WTC11 (cell line): ENCODE data around the gene LGR6. TPM values are rescaled to one million over a fixed set of nuclear protein-coding genes. Genes with fewer than 3 reads are reported as not detected.

Experiments used
- ATAC-seq: fragments of 200-7000 bp; cut with Tn5 transposase; 2 replicates; pipeline ENCODE4 v1.10.0; 2021; ENCODE audit warnings: mild to moderate bottlenecking, moderate library complexity
- CTCF ChIA-PET: fragments of 300-600 bp; sonication (Branson Sonifier 250); formaldehyde crosslinking; loops from one replicate; lab custom pipeline; 2021; ENCODE audit warnings: antibody characterized with exemption; lab: Charles Lee
- POLR2A ChIA-PET: fragments of 350-600 bp; sonication (Branson Sonifier 250); formaldehyde crosslinking; loops from one replicate; lab custom pipeline; 2021; ENCODE audit warnings: antibody characterized with exemption; lab: Charles Lee
- DNase-seq: peaks from one replicate; pipeline ENCODE4 v3.0.0; 2021; ENCODE audit warnings: low spot score
- H3K27ac Mint-ChIP-seq: 2 replicates; pipeline ENCODE4 v1.8.0; 2021; ENCODE audit warnings: mixed read lengths
- H3K27me3 Mint-ChIP-seq: 2 replicates; pipeline ENCODE4 v1.8.0; 2021; ENCODE audit warnings: low read depth, mild to moderate bottlenecking, moderate library complexity, mixed read lengths
- H3K36me3 Mint-ChIP-seq: 2 replicates; pipeline ENCODE4 v1.8.0; 2021; ENCODE audit warnings: mixed read lengths
- H3K4me1 Mint-ChIP-seq: 2 replicates; pipeline ENCODE4 v1.8.0; 2022; ENCODE audit warnings: mixed read lengths
- H3K4me3 Mint-ChIP-seq: 2 replicates; pipeline ENCODE4 v1.8.0; 2021; ENCODE audit warnings: mild to moderate bottlenecking, moderate library complexity, mixed read lengths
- H3K9me3 Mint-ChIP-seq: 2 replicates; pipeline ENCODE4 v1.8.0; 2021; ENCODE audit warnings: mixed read lengths
- ATF2 ChIP-seq: sonication (generic); formaldehyde crosslinking; IDR thresholded peaks from 2 replicates; pipeline ENCODE4 v1.8.1; 2022; ENCODE audit warnings: low read depth, missing genetic modification reagents, borderline replicate concordance
- GRHL2 ChIP-seq: fragments of 250-450 bp; sonication (Bioruptor Pico); IDR thresholded peaks from 2 replicates; pipeline ENCODE4 v1.8.0; 2022; ENCODE audit warnings: mild to moderate bottlenecking, moderate library complexity; ENCODE audit not compliant: insufficient replicate concordance, severe bottlenecking
- HMGA2 ChIP-seq: fragments of 250-450 bp; sonication (Bioruptor Pico); IDR thresholded peaks from 2 replicates; pipeline ENCODE4 v1.4.0; 2021; ENCODE audit warnings: mild to moderate bottlenecking, moderate library complexity
- HMGXB4 ChIP-seq: sonication (generic); formaldehyde crosslinking; IDR thresholded peaks from 2 replicates; pipeline ENCODE4 v1.8.1; 2023; ENCODE audit warnings: mild to moderate bottlenecking, moderate library complexity, missing genetic modification reagents
- IRF2 ChIP-seq: sonication (generic); formaldehyde crosslinking; IDR thresholded peaks from 2 replicates; pipeline ENCODE4 v1.8.0; 2022; ENCODE audit warnings: low read depth, missing genetic modification reagents, borderline replicate concordance
- NFATC4 ChIP-seq: fragments of 250-450 bp; sonication (Bioruptor Pico); IDR thresholded peaks from 2 replicates; pipeline ENCODE4 v1.9.0; 2021; ENCODE audit warnings: mild to moderate bottlenecking
- SOX15 ChIP-seq: fragments of 250-450 bp; sonication (Bioruptor Pico); IDR thresholded peaks from 2 replicates; pipeline ENCODE4 v1.9.0; 2021; ENCODE audit warnings: mild to moderate bottlenecking
- SP1 ChIP-seq: sonication (generic); formaldehyde crosslinking; conservative IDR thresholded peaks from 2 replicates; pipeline ENCODE4 v1.8.1; 2022; ENCODE audit warnings: missing genetic modification reagents
- STAT6 ChIP-seq: sonication (generic); formaldehyde crosslinking; conservative IDR thresholded peaks from 2 replicates; pipeline ENCODE4 v1.8.1; 2023; ENCODE audit warnings: mild to moderate bottlenecking, low read depth, missing genetic modification reagents, moderate library complexity
- TEAD4 ChIP-seq: sonication (generic); formaldehyde crosslinking; IDR thresholded peaks from 2 replicates; pipeline ENCODE4 v1.8.0; 2022; ENCODE audit warnings: mild to moderate bottlenecking, missing genetic modification reagents
- TP53 ChIP-seq: sonication (generic); formaldehyde crosslinking; IDR thresholded peaks from 2 replicates; pipeline ENCODE4 v1.8.1; 2023; ENCODE audit warnings: mild to moderate bottlenecking, missing genetic modification reagents
- ZBTB21 ChIP-seq: sonication (generic); formaldehyde crosslinking; IDR thresholded peaks from 2 replicates; pipeline ENCODE4 v1.8.1; 2023; ENCODE audit warnings: mild to moderate bottlenecking, missing genetic modification reagents, borderline replicate concordance
- ZBTB43 ChIP-seq: sonication (generic); formaldehyde crosslinking; IDR thresholded peaks from 2 replicates; pipeline ENCODE4 v1.8.1; 2023; ENCODE audit warnings: mild to moderate bottlenecking, missing genetic modification reagents
- ZNF219 ChIP-seq: sonication (generic); formaldehyde crosslinking; IDR thresholded peaks from 2 replicates; pipeline ENCODE4 v1.8.0; 2023; ENCODE audit warnings: missing genetic modification reagents, mild to moderate bottlenecking, borderline replicate concordance
- ZNF281 ChIP-seq: sonication (generic); formaldehyde crosslinking; IDR thresholded peaks from 2 replicates; pipeline ENCODE4 v1.8.0; 2023; ENCODE audit warnings: mild to moderate bottlenecking, missing genetic modification reagents
- ZNF317 ChIP-seq: sonication (generic); formaldehyde crosslinking; IDR thresholded peaks from 2 replicates; pipeline ENCODE4 v1.8.1; 2023; ENCODE audit warnings: low read depth, mild to moderate bottlenecking, moderate library complexity, missing genetic modification reagents, borderline replicate concordance
- ZNF512 ChIP-seq: sonication (generic); formaldehyde crosslinking; IDR thresholded peaks from 2 replicates; pipeline ENCODE4 v1.8.1; 2022; ENCODE audit warnings: missing genetic modification reagents, borderline replicate concordance
- total RNA-seq: library from RNA; stranded (reverse); gene quantifications from 3 replicates; pipeline ENCODE4 v1.2.3, GENCODE V29; 2021

LGR6 gene
- total RNA-seq, 1 experiment from 2014 or later, result 1.1 TPM

- Mint-ChIP-seq H3K27me3 (peaks cover 7% of the 10 kb centered on the region), H3K4me3 (no peak overlapping the region), H3K27ac (no peak overlapping the region), H3K9me3 (no peaks in the 10 kb centered on the region), H3K4me1 (peaks cover 9% of the 10 kb centered on the region), H3K36me3 (no peaks in the 10 kb centered on the region)
- no peak for DNase-seq
- ChIA-PET POLR2A (no interaction called here), CTCF (interaction anchor here (1.1 kb wide), 1 partner anchor 13 kb away, joined by 3 read pairs; no protein-coding TSS in a partner anchor)
- TF ChIP-seq ZNF219, result no peak
- TF ChIP-seq, all 79 proteins: peak for 0
- ATAC-seq, result no peak
Observed at GRCh38 chr1:202148391-202148790, 45.2 kb upstream of the LGR6 start.

- Mint-ChIP-seq H3K9me3 (no peaks in the 10 kb centered on the region), H3K27me3 (peaks cover 7% of the 10 kb centered on the region), H3K4me1 (peaks cover 13% of the 10 kb centered on the region), H3K36me3 (no peaks in the 10 kb centered on the region), H3K4me3 (no peak overlapping the region), H3K27ac (no peak overlapping the region)
- CTCF ChIA-PET, result no interaction called here
- ATAC-seq (no peak), DNase-seq (no peak)
- TF ChIP-seq ZBTB21 (CRISPR knock-in tag), result no peak
- POLR2A ChIA-PET, result no interaction called here
Observed at GRCh38 chr1:202149566-202149965, 44.0 kb upstream of the LGR6 start.

- Mint-ChIP-seq H3K4me1 (peaks cover 14% of the 10 kb centered on the region), H3K9me3 (no peaks in the 10 kb centered on the region), H3K27me3 (peaks cover 6% of the 10 kb centered on the region), H3K36me3 (no peaks in the 10 kb centered on the region), H3K4me3 (no peak overlapping the region), H3K27ac (no peak overlapping the region)
- DNase-seq, result no peak
- ATAC-seq, result no peak
- TF ChIP-seq GRHL2 (CRISPR knock-in tag) (no peak), ZNF317 (CRISPR knock-in tag) (no peak), ZNF512 (no peak), SP1 (CRISPR knock-in tag) (no peak), STAT6 (CRISPR knock-in tag) (no peak)
- ChIA-PET CTCF (interaction anchor here (0.7 kb wide), 1 partner anchor 569 kb away, joined by 3 read pairs; no protein-coding TSS in a partner anchor), POLR2A (no interaction called here)
Observed at GRCh38 chr1:202150187-202150586, 43.4 kb upstream of the LGR6 start.

- H3K4me3 Mint-ChIP-seq, result no peak overlapping the region
- peaks cover 2% of the 10 kb centered on the region for H3K27me3 Mint-ChIP-seq
- no peaks in the 10 kb centered on the region for H3K9me3 Mint-ChIP-seq
- no peak for ATAC-seq
- H3K4me1 Mint-ChIP-seq, result peaks cover 10% of the 10 kb centered on the region
- no peaks in the 10 kb centered on the region for H3K36me3 Mint-ChIP-seq
- POLR2A ChIA-PET, result no interaction called here
- no peak for DNase-seq
- CTCF ChIA-PET, result interaction anchor here (0.7 to 1.9 kb wide), 2 partner anchors 15 to 569 kb away, joined by 3 to 6 read pairs; no protein-coding TSS in a partner anchor
- H3K27ac Mint-ChIP-seq, result no peak overlapping the region
- TF ChIP-seq HMGA2 (CRISPR knock-in tag) (no peak), TEAD4 (CRISPR knock-in tag) (no peak), ZNF281 (CRISPR knock-in tag) (no peak), NFATC4 (no peak), TP53 (CRISPR knock-in tag) (no peak), ATF2 (CRISPR knock-in tag) (no peak), ZBTB43 (CRISPR knock-in tag) (no peak), ZBTB21 (CRISPR knock-in tag) (no peak), ZNF219 (no peak), IRF2 (no peak), SOX15 (CRISPR knock-in tag) (no peak), HMGXB4 (CRISPR knock-in tag) (no peak)
Observed at GRCh38 chr1:202150602-202151001, 43.0 kb upstream of the LGR6 start.
